EL (cell line): ENCODE results near the gene VOPP1.
"Not testable (repeated sequence)": the region's sequence is repeated elsewhere in the genome, so short reads cannot be mapped to it uniquely, and the experiment has no call there.

ENCODE experiments used
- DNase-seq: peaks from one replicate; pipeline ENCODE4 v3.0.0-alpha.2; 2016

VOPP1 gene

DNA sequence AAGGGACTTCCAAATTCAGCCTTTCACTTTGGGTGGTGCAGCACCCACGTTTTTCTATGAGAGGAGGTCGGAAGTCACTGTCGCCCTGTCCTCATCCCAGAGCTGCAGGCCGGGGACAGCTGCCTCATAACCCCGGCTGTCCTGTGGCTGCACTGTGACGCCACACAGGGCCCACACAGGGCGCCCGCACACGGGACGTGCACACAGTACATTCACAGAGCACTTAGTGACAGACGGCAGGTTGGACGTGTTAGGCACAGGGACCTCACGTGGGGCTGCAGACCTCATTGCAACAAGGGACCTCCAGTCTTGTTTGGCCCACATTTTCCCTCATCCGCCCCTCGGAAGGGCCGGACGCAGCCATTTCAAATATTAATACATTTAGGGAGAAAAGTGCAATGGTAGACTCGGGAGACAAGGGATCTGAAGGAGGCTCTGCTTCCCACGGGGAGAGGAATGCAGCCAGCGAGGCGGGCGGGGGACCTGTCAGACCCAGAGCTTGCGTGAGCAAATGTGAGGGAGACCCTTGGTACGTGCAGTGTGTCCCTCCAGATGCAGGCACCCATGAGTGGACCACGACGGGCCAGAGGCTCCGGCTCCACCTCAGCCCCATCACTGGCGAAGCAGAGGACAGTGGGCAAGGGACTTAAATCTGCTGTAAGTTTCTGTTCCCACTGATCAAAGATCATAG lies 86.7 kb downstream of the VOPP1 start:
- no peak for DNase-seq

DNA sequence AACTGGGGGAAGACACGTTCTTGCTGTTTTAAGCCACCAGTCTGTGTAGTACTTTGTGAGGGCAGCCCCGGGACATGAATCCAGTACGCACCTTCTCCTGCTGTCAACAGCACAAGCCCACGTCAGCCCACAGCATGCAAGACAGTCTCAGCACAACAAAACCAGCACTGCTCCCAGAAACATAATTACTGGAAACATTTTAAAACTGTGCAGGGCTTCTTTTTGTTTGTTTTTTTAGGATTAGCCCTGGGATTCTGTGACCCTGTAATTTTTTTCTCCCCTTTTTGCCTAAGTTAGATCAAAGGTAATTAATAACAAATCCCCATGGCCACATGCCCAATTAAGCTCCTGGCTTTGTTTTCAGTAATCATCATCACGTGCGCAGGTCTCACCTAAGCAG lies 87.5 kb downstream of the VOPP1 start:
- no peak for DNase-seq

DNA sequence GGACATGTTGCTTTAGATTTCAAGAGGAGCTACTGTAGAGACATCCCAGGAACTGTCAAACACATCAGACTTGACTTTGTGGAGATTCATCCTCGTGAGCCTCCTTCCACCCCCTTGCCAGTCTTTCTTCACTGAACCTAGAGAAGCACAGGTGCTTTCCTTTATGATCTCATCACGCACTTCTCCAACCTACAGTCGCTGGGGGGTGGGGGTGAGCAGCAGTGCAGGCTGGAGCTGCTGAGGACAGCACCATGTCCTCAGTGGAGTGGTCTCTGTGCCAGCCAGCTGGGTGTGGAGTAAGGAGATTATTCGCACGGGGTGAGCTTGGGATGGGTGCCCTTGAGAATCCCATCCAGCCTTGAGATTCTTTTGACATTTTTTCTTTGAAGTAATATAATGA lies 88.1 kb downstream of the VOPP1 start:
- no peak for DNase-seq

DNA sequence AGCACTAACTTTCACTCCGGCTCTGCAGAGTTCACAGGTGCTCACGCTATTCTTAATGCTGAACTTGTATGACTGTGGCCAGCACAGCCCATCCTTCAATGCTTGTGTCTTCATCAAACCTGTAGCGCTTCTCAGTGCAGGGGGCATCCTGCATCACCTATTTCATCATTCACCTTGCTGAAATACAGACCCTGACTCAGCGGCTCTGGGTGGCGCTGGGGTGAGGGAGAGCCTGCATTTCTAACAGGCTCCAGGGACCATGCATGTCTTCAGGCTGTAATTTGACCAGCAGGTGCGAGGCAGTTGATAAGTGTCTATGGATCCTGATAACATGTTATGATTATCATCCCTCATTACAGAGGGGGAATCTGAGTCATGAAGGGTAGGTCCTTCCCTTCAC lies 89.3 kb downstream of the VOPP1 start:
- DNase-seq: no peak

DNA sequence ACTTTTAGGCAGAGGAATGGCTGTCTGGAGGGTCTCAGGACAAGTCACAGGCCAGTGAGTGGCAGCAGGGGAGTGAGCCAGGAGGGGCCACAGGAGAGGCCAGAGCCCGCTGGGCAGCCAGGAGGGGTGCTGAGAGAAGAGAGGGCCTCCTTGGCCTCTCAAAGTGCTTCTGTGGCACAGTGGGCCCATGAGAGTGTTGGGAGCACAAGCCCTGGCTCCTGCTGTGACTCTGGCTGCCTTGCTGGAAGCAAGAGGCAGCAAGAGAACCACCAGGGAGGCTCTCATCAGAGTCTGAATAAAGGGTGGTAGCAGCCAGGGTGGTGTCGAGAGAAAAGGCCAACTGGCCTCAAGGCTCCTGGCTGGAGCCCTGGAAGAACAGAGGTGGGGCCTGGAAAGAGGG lies 91.1 kb downstream of the VOPP1 start:
- no peak for DNase-seq

DNA sequence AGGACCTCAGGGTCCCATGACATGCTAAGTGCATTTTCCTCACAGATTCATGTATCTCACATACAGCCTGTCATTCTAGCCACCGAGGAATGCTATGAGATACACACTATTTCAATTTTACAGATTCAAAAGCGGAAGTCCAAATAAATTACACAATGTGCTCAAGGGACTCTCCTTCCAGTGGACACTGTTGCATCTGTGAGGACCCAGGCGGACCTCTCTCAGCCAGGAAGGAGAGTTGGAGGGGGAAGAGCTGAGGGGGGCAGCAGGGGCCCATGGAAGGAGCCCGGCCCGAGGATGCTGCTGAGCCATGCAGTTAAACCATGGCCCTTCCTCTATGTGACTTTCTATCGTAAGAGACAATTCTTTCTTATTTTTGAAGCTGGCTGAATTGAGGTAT lies 93.6 kb downstream of the VOPP1 start:
- no peak for DNase-seq

DNA sequence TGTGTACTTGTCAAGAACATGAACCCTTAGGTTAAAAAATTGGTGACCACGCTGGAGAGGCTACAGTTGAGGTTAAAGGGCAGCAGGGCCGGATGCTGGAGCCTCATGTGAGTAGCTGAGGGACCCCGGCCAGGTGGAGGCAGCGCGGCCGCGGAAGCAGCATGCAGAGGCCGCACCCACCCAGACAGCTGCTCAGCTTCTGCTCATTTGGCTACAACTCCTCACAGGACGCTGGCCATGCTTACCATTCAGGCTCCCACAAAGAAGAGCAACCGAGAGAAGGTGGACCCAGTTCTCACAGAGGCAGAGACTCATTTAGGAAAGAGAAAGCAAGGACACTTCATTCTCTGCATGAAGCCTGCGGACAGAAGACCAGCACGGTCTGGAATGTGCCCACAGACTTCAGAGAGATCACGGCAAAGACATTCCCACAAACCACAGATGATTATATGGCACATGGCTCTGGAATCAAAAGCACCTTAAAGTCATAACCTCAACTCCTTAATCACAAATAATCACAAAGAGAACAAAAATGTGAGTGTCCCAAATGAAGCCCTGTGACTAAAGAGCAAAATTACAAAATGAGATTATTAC lies 94.4 kb downstream of the VOPP1 start:
- peak; percentile 96 for DNase-seq

DNA sequence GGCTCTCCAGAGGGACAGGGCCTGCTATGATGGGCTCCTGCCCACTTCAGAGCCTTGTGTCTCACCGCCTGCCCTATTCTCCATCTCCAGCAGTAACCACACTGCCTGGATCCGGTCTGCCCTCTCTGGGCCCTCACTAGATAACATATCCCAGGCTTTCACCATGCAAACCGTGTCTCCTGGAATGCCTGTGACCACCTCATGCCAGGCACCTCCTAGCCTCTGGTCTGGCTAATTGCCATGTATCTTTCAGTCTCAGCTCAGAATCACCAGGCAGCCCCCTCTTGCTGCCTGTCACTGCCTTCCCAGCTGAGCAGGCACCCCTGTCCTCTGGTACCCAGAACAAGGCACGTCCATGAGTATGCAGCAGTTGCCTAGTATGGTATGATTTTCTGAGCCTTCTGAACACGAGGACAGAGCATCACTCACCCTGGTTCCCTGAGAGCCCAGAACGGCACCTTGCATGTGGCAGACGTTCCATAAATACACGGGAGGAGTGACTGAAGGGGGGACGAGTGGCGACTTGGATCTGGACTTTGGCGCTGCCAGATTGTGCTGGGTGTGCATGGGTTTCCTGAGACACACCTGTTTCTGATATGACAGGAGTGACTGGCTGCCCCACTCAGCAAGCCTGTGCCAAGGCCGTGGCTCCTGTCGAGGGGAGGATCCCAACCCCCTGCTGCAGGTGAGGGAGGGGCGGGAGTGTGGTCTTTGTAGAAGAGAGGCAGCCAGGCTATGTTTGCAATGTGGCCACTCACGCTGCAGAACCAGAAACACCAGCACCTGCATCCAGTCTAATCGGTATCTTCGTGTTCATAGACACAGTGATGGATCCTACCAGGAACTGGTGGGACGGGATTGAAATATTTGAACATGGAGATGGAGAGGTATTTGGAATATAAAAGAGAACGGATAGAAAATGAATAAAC lies 95.2 kb downstream of the VOPP1 start:
- no peak for DNase-seq

DNA sequence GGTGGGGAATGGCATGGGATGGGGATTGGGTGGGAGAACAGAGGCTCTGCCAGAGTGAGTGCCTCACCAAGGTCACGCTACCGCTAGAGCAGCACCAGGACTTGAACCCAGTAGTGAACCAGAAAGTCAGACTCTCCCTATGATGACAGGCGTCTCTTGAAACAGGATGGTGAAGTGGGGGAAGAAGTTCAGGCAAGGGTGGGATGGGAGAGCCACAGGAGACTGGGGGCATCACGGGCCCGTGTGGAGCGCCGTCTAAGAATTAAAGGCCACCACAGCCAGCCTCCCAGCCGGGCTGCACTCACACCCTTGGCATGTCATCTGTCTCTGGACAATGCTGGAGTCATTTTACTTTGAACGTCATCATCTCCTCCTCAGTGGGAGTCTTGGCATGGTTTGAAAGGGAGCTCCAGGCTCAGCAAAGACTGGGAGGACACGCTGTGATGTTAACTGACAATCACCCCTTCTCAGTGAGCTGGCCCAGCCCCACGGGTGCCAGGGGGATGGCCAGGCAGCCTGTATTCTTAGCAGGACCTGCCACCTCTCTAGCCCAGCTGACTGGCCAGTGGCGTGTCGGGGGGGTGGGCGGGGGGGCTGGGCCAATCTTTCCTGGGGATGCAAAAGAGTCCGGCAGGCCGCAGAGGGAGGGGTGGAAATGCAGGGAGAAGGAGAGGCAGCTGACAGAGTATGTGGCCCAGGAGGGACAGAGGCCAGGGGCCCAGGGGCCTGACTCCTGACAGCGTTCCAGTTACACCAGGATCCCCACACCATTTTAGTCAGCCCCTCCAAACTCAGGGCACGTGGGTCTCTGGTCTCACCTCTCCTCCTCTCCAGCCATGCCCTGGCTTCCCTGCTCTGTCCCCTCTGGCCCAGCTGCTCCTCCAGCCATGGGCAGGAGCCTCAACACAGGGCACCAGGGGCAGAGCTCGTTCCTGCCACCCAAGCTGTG lies 96.2 kb downstream of the VOPP1 start:
- DNase-seq: peak; percentile 67

DNA sequence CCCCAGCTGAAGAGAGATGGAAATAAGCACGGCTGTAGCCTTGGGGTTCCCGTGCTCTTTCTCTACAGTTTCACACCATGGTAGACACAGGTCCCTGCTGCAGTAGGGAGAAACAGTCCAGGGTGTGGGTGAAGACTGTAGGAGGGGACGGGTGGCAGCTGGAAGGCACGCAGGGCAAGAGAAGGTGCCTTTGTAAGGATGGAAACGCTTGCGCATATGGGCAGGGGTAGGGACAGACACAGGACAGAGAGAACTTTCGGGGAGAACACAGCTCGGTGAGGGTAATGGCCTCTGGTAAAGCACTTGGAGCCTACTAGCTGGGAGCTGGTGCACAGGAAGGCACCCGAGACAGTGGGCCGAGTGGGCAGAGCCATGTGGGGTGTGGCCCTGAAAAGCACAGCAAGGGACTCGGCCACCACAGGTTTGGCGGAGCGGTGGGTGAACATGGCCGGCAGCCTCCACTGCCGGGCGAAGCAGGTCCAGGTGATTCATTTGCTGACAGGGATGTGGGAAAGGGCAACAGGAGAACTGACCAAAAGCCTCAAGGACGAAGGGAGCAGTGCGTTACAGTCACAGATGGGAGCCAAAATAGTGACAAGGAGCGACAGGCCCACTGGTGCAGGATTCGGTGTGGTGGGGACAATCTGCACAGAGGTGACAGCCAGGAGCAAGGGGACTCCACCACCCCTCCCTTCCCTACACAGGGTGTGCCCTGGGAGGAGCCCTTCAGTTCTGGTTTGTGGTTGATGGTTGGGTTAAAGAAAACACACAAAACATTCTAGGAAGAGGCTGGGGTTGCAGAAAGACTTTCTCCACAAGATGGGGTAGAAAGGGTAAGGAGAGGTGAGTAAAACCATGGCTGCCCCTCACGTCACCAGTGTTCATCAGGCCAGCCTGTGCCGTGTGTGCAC lies 97.1 kb downstream of the VOPP1 start:
- no peak for DNase-seq

DNA sequence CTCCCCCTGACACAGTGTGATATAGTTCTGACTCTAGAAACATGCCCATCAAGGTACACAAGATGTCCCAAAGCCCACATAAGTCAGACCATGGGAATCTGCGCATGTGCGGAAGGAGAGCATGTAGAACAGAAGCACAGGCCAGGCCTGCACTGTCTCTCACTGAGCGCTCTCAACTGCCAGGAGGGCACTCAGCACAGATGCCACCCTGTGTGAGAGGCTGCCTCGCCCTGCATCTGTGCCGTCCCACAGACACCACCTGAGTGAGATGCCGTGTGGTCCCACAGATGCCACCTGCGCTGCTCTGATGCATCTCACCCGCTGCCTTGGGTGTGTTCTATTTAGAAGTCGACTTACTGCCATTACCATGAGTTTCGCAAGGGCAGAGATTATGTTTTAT lies 98.4 kb downstream of the VOPP1 start:
- no peak for DNase-seq

DNA sequence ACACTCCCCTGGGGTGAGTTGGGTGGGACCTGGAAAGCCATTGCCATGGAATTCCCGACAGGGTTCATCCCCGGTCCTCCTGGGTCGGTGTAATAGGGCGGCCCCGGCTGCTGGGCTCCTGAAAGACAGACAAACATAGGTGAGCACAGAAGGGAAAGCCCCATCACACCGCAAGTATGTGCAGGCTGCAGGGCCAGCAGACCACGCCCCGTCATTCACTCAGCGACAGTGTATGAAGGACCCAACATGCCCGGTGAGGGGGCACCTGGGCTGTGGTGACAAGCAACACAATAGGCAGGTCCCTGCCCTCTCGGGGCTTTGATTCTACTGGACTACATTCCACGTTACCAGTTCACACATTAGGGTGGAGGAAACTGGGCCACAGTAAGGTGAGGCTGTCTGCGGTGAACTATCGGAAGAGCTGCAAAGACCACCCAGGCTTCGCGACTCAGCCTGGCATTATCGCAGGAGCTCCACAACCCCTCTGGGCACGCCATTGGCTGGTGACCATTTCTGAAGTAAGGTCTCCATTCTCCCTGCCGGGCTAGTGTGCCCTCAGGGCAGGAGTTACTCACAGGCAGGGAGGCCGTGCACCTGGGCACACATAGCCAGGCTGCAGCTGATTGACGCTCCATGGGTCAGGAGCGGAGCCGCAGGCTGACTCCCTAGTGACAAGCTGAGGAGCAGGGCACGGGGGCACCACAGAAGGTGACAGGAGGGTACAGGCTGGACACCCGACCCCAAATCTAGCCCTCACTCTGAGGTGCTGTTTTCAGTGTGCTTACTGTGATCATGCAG lies 99.2 kb downstream of the VOPP1 start:
- DNase-seq: no peak

DNA sequence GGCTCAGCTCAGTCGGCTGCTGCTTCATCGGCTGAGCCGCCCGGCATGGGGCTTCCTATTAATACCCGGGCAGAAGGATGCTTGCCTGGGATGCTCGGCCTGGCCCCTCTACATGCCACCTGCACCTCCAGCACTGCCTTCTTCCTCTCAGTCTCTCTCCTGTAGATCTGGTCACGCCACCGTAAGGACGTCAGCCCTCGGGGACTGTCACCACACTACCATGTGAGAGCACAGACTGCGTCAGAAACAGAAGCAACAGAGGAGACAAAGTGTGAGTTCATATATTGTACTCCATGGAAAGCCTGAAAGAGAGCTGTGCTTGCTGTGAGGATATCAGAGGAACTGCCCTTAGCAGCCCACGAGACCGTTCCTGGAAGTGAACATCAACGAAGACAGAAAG lies 99.9 kb downstream of the VOPP1 start:
- not testable (repeated sequence) for DNase-seq

DNA sequence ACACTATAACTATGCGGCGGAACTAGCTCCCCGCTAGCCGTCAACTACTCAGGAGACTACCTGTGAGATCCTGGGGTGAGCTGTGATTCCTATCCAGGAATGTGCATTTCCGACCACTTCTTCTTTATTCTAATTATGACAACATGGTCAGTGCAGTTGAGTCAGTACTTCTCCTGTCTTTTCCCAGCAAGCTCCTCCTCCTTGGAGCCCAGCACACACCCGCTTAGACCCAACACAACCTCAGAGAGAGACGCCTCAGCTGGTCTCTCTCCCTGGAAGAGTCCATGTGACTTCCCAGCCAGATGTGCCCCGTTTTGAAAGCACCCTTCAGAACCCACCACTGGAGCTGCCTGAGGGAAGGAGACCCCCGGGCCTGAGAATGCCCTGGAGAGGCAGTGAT lies 100.7 kb downstream of the VOPP1 start:
- not testable (repeated sequence) for DNase-seq

DNA sequence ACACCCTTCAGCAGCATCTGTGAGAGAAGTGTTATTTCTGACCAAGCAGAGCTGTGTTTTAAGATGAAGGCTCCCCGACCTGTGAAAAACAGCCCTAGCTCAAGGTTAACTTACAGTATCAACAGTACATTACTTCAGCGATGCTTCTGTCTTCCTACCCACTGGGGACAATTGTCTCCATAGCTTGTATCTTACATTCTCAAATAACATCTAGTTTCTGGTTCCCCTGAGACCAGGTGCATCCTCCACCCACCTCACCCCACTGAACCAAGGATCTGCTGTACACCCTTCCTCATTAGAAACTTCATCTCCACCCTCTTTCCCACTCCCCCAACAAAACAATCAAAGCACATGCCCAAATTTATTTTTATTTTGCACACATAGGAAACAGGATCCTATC lies 102.0 kb downstream of the VOPP1 start:
- DNase-seq: no peak

DNA sequence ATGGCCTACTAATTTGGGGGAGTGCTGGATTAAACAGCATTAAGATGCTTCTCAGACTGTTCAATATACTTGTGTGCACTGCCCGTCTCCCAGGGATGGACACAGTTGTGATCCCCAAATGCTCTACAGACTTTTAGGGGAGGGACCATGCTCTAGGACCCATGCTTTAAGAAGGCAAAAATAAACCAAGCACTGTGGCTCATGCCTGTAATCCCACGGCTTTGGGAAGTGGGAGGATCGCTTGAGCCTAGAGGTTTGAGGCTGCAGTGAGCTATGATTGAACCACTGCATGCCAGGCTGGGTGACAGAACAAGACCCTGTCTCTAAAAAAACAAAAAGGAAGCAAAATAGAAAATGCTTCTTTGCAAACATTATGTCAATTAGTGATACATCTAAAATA lies 102.6 kb downstream of the VOPP1 start:
- no peak for DNase-seq

DNA sequence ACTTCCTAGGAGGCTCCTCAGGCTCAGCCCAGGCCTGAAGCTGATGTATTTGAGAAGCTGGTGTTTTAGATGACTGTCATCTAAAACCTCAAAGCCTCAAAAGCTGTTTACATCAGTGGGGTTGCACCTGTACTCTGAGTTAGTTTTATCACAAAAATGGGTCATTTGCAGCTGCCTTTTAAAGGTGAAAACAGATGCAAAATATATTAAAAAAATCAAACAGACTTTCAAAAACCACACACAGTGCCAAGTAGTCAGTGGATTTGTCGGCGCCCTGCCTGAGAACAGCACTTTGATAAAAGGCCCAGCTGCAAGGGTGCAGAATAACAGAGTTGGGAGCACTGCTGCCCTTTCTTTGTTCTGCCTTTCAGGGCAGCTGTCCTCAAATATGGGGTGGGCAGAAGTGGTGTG lies 103.0 kb downstream of the VOPP1 start:
- DNase-seq: no peak

DNA sequence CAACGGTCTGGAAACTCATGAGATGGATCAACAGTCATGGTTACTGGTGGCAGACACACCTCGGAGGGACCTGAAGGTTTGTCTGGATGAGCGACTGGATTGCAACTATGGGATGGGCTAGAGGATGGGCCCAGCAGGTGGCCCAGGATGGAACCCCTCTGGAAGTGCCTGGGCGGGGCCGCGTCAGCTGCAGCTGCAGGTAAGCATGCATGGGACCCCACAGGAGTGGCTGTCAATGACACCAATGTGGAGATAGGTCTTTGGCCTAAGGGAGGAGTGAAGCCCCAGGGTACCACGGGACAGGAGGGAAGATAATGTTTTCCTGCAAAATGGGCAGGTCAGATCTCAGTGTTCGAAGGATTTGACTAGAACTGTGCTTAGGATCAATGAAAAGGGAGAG lies 103.8 kb downstream of the VOPP1 start:
- DNase-seq: no peak

DNA sequence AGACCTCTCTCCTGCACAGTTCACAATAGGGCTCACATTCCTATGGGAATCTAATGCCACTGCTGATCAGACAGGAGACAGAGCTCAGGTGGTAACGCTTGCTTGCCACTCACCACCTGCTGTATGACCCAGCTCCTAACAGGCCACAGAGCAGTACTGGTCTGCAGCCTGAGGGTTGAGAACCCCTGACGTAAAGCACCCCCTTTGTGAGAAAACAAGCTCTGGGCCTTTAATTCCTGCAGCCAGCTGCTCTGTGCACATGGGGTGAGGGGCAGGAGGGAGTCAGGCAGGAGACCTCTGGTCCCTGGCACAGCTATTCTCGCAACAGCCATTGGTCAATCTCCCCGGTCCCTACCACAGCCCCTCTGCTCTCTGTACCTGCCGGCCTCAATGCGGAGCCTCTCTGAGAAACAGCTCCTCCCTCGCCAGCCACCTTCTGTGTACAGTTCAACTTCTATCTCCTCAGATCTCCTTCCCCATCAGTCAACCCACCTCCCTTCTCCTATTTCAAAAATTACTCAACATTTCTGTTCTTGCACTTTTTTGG lies 105.2 kb downstream of the VOPP1 start:
- DNase-seq: no peak

DNA sequence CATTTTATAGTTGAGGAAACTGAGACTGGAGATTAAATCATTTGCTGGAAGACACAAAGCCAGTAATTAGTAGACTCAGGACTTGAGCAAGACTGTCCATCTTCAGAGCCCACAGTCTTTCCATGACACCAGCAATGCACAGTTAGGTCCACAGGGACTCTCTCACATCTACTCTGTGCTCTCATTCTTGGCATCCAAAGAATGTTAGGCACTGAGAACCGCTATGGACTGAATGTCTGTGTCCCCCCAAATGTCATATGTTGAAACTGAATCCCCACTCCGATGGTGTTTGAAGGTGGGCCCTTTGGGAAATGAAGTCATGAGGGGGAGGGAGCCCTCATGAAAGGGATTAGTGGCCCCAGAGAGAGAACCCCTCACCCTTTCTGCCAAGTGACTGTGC lies 106.6 kb downstream of the VOPP1 start:
- DNase-seq: no peak

DNA sequence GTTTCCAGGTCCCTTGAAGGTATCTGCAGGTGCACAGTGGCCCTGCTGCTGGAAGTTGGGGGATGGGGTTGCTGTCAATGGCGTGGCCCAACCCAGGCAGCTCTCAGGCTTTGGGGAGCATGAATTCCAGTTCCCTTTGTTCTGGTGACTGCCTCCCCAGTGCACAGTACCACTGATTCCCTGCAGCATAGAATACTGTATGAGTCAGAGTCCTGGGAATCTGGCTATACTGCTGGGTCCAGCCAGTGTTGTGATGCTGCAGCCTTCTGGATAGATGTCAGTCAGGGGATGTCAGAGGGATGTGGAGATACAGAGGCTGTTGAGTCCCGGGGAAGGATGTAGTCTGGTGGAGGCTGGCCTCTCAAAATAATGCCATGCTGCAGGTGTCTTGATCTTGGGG lies 107.9 kb downstream of the VOPP1 start:
- DNase-seq: peak; percentile 28
